DOHH2 (cell line): ENCODE data around the gene DOP1A.

Source experiments
- CTCF ChIP-seq: fragments of 200-600 bp; sonication (generic); IDR thresholded peaks from one replicate; pipeline ENCODE4 v1.5.1; 2014; ENCODE audit warnings: antibody characterized with exemption, mild to moderate bottlenecking, low read depth, low read length; ENCODE audit not compliant: poor library complexity, severe bottlenecking
- EZH2phosphoT487 ChIP-seq: fragments of 200-600 bp; sonication (generic); IDR thresholded peaks from 2 replicates; pipeline ENCODE4 v1.6.1; 2017; ENCODE audit warnings: borderline replicate concordance, mild to moderate bottlenecking, antibody characterized with exemption, low read length, moderate library complexity, mixed read lengths

GRCh38 chr6:83051377-83052172, 15.9 kb upstream of the DOP1A start:
- TF ChIP-seq CTCF (no peak), EZH2phosphoT487 (no peak)
